Measurements from ENCODE around the gene RAB5B.

DNA sequence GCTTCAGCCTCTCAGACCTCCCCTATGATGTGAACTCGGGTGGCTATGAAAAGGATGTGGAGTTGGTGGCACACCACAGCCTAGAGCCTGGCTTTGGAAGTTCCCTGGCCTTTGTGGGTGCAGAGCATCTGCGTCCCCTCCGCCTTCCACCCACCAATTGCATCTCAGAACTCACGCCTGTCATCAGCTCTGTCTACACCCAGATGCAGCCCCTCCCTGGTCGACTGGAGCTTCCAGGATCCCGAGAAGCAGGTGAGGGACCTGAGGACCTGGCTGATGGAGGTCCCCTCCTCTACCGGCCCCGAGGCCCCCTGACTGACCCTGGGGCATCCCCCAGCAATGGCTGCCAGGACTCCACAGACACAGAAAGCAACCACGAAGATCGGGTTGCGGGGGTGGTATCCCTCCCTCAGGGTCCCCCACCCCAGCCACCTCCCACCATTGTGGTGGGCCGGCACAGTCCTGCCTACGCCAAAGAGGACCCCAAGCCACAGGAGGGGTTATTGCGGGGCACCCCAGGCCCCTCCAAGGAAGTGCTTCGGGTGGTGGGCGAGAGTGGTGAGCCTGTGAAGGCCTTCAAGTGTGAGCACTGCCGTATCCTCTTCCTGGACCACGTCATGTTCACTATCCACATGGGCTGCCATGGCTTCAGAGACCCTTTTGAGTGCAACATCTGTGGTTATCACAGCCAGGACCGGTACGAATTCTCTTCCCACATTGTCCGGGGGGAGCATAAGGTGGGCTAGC, 60.9 kb downstream of the RAB5B start:
- TF ChIP-seq POLR2AphosphoS5 (IDR thresholded peaks at IDR 0.05; ENCODE audit: low read depth, low read length) (no peak), POLR2A (IDR thresholded peaks at IDR 0.05; ENCODE audit: low read depth, low read length) (no peak)

Measured in GM12892 (cell line).